ENCODE results near the gene UQCC2. TPM values are rescaled to one million over a fixed set of nuclear protein-coding genes. Genes with fewer than 3 reads are reported as not detected.

The UQCC2 gene
- total RNA-seq, 1 donor from 2014 or later = 79.4 TPM

GRCh38 chr6:33663727-33664449, 47.6 kb downstream of the UQCC2 start:
- H3K9me3 Mint-ChIP-seq = no peaks in the 10 kb centered on the region
- TF ChIP-seq, protein P1, sequence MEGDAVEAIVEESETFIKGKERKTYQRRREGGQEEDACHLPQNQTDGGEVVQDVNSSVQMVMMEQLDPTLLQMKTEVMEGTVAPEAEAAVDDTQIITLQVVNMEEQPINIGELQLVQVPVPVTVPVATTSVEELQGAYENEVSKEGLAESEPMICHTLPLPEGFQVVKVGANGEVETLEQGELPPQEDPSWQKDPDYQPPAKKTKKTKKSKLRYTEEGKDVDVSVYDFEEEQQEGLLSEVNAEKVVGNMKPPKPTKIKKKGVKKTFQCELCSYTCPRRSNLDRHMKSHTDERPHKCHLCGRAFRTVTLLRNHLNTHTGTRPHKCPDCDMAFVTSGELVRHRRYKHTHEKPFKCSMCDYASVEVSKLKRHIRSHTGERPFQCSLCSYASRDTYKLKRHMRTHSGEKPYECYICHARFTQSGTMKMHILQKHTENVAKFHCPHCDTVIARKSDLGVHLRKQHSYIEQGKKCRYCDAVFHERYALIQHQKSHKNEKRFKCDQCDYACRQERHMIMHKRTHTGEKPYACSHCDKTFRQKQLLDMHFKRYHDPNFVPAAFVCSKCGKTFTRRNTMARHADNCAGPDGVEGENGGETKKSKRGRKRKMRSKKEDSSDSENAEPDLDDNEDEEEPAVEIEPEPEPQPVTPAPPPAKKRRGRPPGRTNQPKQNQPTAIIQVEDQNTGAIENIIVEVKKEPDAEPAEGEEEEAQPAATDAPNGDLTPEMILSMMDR (IDR thresholded peaks at IDR 0.05; ENCODE audit: unreplicated experiment) = no peak
- no peaks in the 10 kb centered on the region for H3K27me3 Mint-ChIP-seq (ENCODE audit: low read depth)
- DNase-seq (ENCODE audit: low spot score in 2 of 2, unreplicated experiment in 2 of 2) = no peak
- peaks cover 2% of the 10 kb centered on the region for H3K4me1 Mint-ChIP-seq
- no peaks in the 10 kb centered on the region for H3K36me3 Mint-ChIP-seq
- no peak overlapping the region for H3K4me3 Mint-ChIP-seq
- H3K27ac Mint-ChIP-seq = no peak overlapping the region

DNA sequence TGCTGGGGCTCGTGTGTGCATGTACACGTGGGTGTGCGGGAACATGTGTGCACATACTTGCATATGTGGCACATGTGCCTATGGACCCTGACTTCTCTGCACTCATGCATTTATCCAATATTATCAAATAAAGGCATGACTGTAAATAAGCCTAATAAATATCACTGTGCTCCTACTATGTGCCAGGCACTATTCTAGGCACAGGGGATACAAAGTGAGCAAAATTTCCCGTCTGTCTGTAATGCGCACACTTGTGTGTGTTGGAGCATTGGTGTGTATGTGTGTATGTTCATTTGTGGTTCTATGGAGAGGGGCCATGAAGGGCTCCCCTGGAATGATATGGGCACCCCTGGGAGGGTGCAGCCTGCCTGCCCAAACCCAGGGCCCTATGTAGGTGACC, 48.5 kb downstream of the UQCC2 start:
- Mint-ChIP-seq H3K27ac (no peak overlapping the region), H3K4me3 (no peak overlapping the region), H3K4me1 (no peaks in the 10 kb centered on the region), H3K36me3 (no peaks in the 10 kb centered on the region), H3K27me3 (ENCODE audit: low read depth) (no peaks in the 10 kb centered on the region), H3K9me3 (no peaks in the 10 kb centered on the region)
- no peak for DNase-seq (ENCODE audit: low spot score in 2 of 2, unreplicated experiment in 2 of 2)
- TF ChIP-seq, protein P1 (IDR thresholded peaks at IDR 0.05; ENCODE audit: unreplicated experiment) = no peak

- no peaks in the 10 kb centered on the region for H3K27me3 Mint-ChIP-seq (ENCODE audit: low read depth)
- H3K36me3 Mint-ChIP-seq = no peaks in the 10 kb centered on the region
- no peak overlapping the region for H3K27ac Mint-ChIP-seq
These were observed 49.2 kb downstream of the UQCC2 start for GRCh38 chr6:33662318-33662717.

GRCh38 chr6:33661106-33661838, 50.2 kb downstream of the UQCC2 start:
- DNase-seq (ENCODE audit: low spot score in 2 of 2, unreplicated experiment in 2 of 2) = no peak
- Mint-ChIP-seq H3K27ac (no peak overlapping the region), H3K4me1 (no peaks in the 10 kb centered on the region), H3K4me3 (no peak overlapping the region), H3K9me3 (no peaks in the 10 kb centered on the region), H3K36me3 (no peaks in the 10 kb centered on the region), H3K27me3 (ENCODE audit: low read depth) (no peaks in the 10 kb centered on the region)
- TF ChIP-seq, protein P1 (IDR thresholded peaks at IDR 0.05; ENCODE audit: unreplicated experiment) = no peak

More at GRCh38 chr6:33662318-33662717, 49.2 kb downstream of the UQCC2 start:
- no peaks in the 10 kb centered on the region for H3K4me1 Mint-ChIP-seq
- DNase-seq (ENCODE audit: low spot score in 2 of 2, unreplicated experiment in 2 of 2) = no peak
- H3K4me3 Mint-ChIP-seq = no peak overlapping the region
- TF ChIP-seq, protein P1 (IDR thresholded peaks at IDR 0.05; ENCODE audit: unreplicated experiment) = no peak
- no peaks in the 10 kb centered on the region for H3K9me3 Mint-ChIP-seq

DNA sequence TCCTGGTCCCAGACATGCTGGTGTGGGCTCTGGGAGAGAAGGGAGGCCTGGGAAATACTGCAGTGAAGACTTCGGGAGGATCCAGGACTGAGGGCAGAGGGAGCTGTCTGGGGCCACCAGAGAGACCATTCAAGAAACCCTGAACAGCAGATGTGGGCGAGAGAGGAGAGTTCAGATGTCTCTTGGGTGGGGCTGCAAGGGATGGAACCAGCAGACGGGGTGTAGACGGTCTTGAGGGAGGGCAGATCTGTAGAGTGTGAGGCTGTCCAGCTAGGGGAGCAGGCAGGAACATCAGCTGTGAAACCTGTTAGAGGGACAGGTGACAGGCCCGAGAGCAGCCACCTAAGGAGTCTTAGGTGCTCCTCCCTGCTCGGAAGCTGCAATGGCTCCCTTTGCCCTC, 51.5 kb downstream of the UQCC2 start:
- no peaks in the 10 kb centered on the region for H3K4me1 Mint-ChIP-seq
- H3K4me3 Mint-ChIP-seq = no peak overlapping the region
- no peaks in the 10 kb centered on the region for H3K36me3 Mint-ChIP-seq
- H3K27ac Mint-ChIP-seq = no peak overlapping the region
- TF ChIP-seq, protein P1 (IDR thresholded peaks at IDR 0.05; ENCODE audit: unreplicated experiment) = no peak
- H3K9me3 Mint-ChIP-seq = no peaks in the 10 kb centered on the region
- no peaks in the 10 kb centered on the region for H3K27me3 Mint-ChIP-seq (ENCODE audit: low read depth)
- no peak for DNase-seq (ENCODE audit: low spot score in 2 of 2, unreplicated experiment in 2 of 2)
